GM23248 (cell line): Measurements from ENCODE around the gene IRF1.

Experiments
- EZH2 ChIP-seq: fragments of 200-600 bp; sonication (generic); IDR thresholded peaks from 2 replicates; pipeline ENCODE4 v1.6.1; 2018; ENCODE audit warnings: antibody characterized with exemption, mild to moderate bottlenecking; ENCODE audit not compliant: insufficient read depth, poor library complexity, severe bottlenecking
- EZH2phosphoT487 ChIP-seq: fragments of 200-600 bp; sonication (generic); IDR thresholded peaks from 2 replicates; pipeline ENCODE4 v1.6.1; 2018; ENCODE audit warnings: antibody characterized with exemption, moderate library complexity, mild to moderate bottlenecking, low read depth; ENCODE audit not compliant: insufficient read depth

GRCh38 chr5:132526974-132527564 is 36.5 kb upstream of the IRF1 start:
- no peak for TF ChIP-seq EZH2phosphoT487
- no peak for TF ChIP-seq EZH2
